HUES6 (cell line): ENCODE results near the gene CHMP1A.

Experiments
- H3K27ac ChIP-seq: 2 replicates; pipeline ENCODE4 v1.7.0; 2013; ENCODE audit warnings: low read depth, mild to moderate bottlenecking, low read length, inconsistent platforms
- H3K27me3 ChIP-seq: 2 replicates; pipeline ENCODE4 v1.6.1; 2013; ENCODE audit warnings: low read length; ENCODE audit not compliant: control insufficient read depth, insufficient read depth
- H3K36me3 ChIP-seq: 2 replicates; pipeline ENCODE4 v1.6.1; 2013; ENCODE audit warnings: low read length; ENCODE audit not compliant: control insufficient read depth, insufficient read depth
- H3K4me1 ChIP-seq: 2 replicates; pipeline ENCODE4 v1.6.1; 2013; ENCODE audit warnings: low read length; ENCODE audit not compliant: control insufficient read depth, insufficient read depth
- H3K4me3 ChIP-seq: 2 replicates; pipeline ENCODE4 v1.5.1; 2013; ENCODE audit warnings: low read depth, low read length
- H3K9ac ChIP-seq: one replicate; pipeline ENCODE4 v1.6.1; 2013; ENCODE audit warnings: mild to moderate bottlenecking, low read length
- H3K9me3 ChIP-seq: 2 replicates; pipeline ENCODE4 v1.6.1; 2013; ENCODE audit warnings: low read depth, low read length; ENCODE audit not compliant: control insufficient read depth, insufficient read depth

Gene CHMP1A

DNA sequence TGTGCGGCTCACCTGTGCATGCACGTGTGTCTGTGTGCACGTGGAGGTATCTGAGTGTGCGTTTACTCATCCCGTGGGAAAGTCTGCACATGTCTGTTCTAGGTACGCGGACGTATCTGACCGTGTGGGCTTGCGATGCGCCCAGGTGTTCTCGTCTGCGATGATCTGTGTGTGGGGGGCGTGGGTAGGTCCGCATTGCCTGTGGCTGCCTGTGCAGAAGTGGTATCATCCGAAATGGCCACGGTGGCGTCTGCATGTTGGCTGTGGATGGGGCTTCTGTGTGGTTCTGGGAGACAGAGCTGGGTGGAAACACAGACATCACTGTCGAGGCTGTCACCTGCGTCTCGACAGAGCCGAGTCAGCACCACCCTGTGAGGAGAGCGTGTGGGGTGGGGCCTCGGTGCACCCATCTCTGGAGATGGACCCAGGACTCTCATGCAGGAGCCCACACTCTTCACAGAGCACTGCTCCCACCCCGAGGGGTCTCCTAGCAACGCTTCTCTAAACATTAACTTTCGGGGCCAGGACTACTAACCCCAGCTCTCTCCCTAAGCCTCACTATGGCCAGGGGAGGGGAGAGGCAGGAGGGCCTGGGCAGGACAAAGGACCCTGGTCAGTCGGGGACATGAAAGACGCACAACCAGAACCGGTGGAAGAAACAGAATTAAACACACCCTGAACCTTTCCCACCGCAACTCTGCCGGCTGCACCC lies 35.7 kb downstream of the CHMP1A start:
- Histone ChIP-seq H3K4me3 (no peak overlapping the region), H3K4me1 (peaks cover 7% of the 10 kb centered on the region; the same call in 1 of the 2 replicates), H3K9ac (no peak overlapping the region), H3K9me3 (no peaks in the 10 kb centered on the region), H3K27ac (no peak overlapping the region), H3K36me3 (no peaks in the 10 kb centered on the region), H3K27me3 (peaks cover 17% of the 10 kb centered on the region; the same call in 1 of the 2 replicates)

DNA sequence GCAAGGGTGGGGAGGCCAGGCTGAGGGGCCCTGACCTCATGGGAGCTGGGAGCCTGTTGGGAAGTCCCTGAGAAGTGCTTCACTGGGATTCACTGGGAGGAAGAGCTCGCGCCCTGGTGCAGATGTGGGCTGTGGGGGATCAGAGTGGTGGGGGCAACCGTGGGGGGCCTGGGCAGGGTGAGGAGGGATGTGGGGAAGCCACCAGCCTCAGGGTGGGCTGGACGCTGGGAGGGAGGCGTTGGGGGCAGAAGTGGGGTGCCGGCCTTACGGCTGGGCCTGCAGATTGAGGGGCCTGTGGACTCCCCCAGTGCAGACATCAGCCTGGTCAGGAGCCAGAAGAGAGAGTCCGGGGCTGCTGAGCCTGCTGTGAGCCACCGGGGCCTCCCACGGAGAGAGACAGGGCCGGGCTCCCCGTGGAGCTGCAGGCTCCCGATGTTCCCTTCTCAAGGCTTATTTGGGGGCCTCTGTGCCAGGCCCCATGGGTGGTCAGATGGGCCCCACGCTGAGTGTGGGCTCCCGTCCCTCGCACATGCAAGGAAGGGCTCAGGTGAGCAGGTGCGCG lies 36.3 kb downstream of the CHMP1A start:
- H3K4me3 ChIP-seq: no peak overlapping the region
- H3K9me3 ChIP-seq: no peaks in the 10 kb centered on the region
- H3K9ac ChIP-seq: no peak overlapping the region
- peaks cover 17% of the 10 kb centered on the region; the same call in 1 of the 2 replicates for H3K27me3 ChIP-seq
- no peak overlapping the region for H3K27ac ChIP-seq
- H3K36me3 ChIP-seq: no peaks in the 10 kb centered on the region
- H3K4me1 ChIP-seq: peaks cover 7% of the 10 kb centered on the region; the same call in 1 of the 2 replicates

DNA sequence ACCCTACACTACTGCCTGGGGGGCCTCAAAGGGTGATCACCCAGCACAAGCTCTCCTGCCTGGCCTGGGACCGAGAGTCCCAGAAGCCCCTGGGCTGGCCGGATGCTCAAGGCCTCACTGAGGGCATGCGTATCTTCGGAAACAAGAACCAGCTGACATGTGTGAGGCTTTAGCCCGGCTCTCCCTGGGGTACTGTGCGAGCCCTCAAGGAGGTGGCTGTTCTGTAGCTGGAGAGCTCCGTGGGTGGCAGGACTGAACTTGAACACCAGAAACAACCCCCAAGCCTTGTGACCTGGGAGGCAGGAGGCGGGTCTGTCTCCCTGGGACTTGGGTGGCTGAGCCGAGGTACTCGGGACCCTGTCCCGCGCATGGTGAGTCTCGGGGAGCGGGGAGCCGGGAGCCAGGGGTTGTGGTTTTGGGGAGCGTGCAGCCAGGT lies 37.1 kb downstream of the CHMP1A start:
- Histone ChIP-seq H3K9ac (no peak overlapping the region), H3K4me3 (no peak overlapping the region), H3K4me1 (peaks cover 7% of the 10 kb centered on the region; the same call in 1 of the 2 replicates), H3K36me3 (no peaks in the 10 kb centered on the region), H3K27me3 (peaks cover 17% of the 10 kb centered on the region; the same call in 1 of the 2 replicates), H3K9me3 (no peaks in the 10 kb centered on the region), H3K27ac (no peak overlapping the region)

DNA sequence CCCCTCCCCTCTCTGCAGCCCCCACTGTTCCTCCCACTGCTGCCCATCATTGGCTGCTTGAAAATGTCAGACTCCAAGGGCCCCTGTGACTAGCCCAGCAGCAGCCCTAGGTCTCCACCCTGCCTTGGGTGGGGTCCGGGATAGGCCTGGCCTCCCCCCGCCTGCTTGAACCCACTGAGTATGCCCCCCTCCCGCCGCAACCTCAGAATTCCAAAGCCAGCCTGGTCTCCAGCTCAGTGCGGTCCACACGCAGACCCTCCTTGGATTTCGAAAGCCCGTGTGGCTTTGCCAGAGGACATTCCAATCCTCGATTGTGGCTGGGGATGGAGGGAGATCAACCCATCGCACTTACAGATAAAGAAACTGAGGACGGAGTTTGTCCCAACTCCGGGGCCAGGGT lies 37.7 kb downstream of the CHMP1A start:
- Histone ChIP-seq H3K9ac (no peak overlapping the region), H3K4me3 (no peak overlapping the region), H3K4me1 (peaks cover 2% of the 10 kb centered on the region; the same call in 1 of the 2 replicates)

DNA sequence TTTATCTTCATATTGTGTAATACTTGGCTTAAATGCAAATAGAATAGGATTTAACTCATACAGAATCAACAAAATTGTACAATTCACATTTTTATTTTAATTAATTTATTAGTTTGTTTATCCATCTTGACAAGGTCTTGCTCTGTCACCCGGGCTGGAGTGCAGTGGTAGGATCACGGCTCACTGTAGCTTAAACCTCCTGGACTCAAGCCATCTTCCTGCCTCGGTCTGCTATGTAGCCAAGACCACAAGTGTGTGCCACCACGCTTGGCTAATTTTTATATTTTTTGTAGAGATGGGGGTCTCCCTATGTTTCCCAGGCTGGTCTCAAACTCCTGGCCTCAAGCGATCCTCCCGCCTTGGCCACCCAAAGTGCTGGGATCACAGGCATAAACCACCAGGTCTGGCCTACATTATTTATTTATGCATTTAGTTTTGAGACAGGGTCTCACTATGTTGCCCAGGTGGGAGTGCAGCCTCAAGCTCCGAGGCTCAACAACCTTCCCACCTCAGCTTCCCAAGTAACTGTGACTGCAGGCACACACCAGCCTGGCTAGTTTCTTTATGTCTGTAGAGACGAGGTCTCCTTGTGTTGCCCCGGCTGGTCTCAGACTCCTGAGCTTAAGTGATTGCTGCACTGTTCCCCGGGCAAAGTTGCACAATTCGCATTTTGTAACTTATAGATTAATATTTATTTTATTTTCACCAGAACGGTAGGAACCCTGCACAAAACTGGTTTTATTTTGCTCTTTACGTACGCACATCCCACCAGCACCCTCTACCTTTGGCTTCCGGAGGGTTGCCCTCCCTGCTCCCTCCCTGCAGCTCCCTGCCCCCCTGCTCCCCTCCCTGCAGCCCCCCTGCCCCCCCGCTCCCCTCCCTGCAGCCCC lies 39.2 kb downstream of the CHMP1A start:
- H3K36me3 ChIP-seq: no peaks in the 10 kb centered on the region
- H3K4me1 ChIP-seq: peaks cover 4% of the 10 kb centered on the region; the same call in 1 of the 2 replicates
- H3K27me3 ChIP-seq: peaks cover 8% of the 10 kb centered on the region; the same call in 1 of the 2 replicates
- no peak overlapping the region for H3K9ac ChIP-seq
- no peak overlapping the region for H3K27ac ChIP-seq
- H3K4me3 ChIP-seq: no peak overlapping the region
- no peaks in the 10 kb centered on the region for H3K9me3 ChIP-seq

More for the DNA sequence above, 37.7 kb downstream of the CHMP1A start:
- Histone ChIP-seq H3K36me3 (no peaks in the 10 kb centered on the region), H3K27me3 (peaks cover 17% of the 10 kb centered on the region; the same call in 1 of the 2 replicates), H3K9me3 (no peaks in the 10 kb centered on the region), H3K27ac (no peak overlapping the region)

DNA sequence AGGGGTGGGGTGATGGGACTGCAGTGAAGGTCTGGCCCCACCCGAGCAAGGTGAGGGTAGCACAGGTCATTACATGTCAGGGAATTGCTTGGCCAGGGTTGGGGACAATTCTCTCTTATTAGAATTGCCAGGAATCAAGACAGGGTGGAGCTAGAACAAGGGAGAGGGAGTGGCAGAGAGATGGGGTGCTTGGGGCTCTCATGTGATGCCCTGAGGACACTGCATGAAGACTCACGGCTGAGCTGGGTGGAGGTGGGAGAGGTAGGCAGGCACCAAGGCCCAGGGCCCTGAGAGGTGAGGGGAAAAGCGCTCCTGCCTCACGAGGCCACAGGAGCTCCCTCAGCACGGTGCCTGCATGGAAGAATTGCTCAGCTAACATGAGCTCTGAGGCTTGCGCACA lies 40.5 kb downstream of the CHMP1A start:
- H3K9ac ChIP-seq: no peak overlapping the region
- H3K27me3 ChIP-seq: peaks cover 2% of the 10 kb centered on the region; the same call in 1 of the 2 replicates
- H3K4me3 ChIP-seq: no peak overlapping the region
- no peaks in the 10 kb centered on the region for H3K36me3 ChIP-seq
- no peaks in the 10 kb centered on the region for H3K9me3 ChIP-seq
- H3K27ac ChIP-seq: no peak overlapping the region
- peaks cover 9% of the 10 kb centered on the region; the same call in 1 of the 2 replicates for H3K4me1 ChIP-seq

DNA sequence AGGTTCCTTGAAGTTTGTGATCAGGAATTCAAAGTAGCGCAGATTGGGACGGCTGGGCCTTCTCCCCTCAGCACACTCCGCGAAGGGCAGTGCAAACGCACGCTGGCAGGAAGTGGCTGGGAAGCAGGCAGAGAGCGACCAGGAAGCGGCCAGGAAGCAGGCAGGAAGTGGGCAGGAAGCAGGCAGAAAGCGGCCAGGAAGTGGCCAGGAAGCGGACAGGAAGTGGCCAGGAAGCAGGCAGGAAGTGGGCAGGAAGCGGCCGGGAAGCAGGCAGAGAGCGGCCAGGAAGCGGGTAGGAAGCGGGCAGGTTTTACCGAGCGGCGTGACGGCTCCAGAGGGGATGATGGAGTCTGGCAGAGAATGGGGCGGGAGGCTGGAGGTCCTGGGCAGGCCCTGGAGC lies 40.9 kb downstream of the CHMP1A start:
- Histone ChIP-seq H3K9ac (no peak overlapping the region), H3K4me3 (no peak overlapping the region), H3K27me3 (no peaks in the 10 kb centered on the region), H3K9me3 (no peaks in the 10 kb centered on the region), H3K27ac (no peak overlapping the region), H3K36me3 (no peaks in the 10 kb centered on the region), H3K4me1 (peaks cover 9% of the 10 kb centered on the region; the same call in 1 of the 2 replicates)

DNA sequence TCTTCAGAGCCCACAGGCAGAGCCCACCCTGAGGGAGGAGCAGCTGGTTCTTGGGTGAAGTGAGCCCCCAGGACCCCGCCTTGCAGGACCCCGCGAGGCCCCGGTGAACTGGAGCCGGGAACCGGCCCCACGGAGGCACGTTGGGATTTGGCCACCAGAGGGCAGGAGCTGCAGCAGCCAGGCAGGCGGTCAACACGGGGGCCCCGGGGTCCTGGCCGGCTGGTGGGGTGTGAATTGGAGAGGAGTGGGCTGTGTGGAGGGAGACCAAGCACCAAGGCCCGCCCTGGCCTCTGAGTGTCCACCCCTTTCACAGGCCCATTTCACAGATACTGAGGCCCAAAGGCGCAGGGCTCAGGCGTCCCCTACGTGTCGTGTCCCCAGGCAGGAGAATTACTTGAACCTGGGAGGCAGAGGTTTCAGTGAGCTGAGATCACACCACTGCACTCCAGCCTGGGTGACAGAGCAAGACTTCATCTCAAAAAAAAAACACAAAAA lies 41.9 kb downstream of the CHMP1A start:
- Histone ChIP-seq H3K4me1 (peaks cover 9% of the 10 kb centered on the region; the same call in 1 of the 2 replicates), H3K4me3 (no peak overlapping the region), H3K9ac (no peak overlapping the region), H3K9me3 (no peaks in the 10 kb centered on the region), H3K27ac (no peak overlapping the region), H3K27me3 (no peaks in the 10 kb centered on the region), H3K36me3 (no peaks in the 10 kb centered on the region)

DNA sequence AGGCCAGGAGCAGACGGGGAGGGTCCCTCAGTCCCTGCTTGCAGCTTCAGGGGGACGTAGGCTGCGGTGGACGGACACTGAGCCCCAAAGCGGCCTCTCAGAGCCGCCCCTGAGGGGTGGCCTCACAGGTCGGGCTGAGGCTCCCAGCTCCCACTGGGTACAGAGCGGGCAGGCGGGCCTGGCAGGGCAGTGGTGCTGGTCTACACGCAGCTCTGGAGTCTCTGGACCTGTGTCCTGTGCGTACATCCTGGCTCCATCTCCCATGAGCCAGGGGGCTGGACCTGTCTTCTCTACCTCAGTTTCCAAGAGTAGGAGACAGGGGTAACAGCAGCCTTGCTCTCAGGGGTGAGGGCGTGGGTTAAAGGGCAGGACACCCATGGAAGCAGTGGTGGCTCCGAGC lies 42.3 kb downstream of the CHMP1A start:
- Histone ChIP-seq H3K9ac (no peak overlapping the region), H3K27ac (no peak overlapping the region), H3K27me3 (no peaks in the 10 kb centered on the region), H3K4me3 (no peak overlapping the region), H3K36me3 (no peaks in the 10 kb centered on the region), H3K4me1 (peaks cover 9% of the 10 kb centered on the region; the same call in 1 of the 2 replicates), H3K9me3 (no peaks in the 10 kb centered on the region)

DNA sequence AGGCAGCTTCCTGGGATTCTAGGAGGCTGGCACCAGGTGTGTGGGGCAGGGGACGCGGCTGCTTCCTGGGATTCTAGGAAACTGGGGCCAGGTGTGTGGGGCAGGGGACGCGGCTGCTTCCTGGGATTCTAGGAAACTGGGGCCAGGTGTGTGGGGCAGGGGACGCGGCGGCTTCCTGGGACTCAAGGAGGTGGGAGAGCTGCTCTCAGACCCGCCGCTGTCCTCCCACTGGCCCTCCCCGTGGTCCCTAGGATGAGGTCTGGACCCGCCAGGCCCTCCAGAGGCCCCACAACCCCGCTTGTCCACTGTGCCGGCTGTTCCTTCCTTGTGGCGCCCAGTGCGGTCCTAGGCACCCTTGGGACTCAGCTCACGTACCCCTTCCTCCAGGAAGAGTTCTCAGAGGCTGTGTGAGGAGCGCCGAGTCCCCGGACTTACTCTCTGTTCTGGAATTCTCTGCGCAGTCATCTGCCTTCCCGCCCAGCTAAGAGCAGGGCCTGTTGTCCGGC lies 43.5 kb downstream of the CHMP1A start:
- peaks cover 9% of the 10 kb centered on the region; the same call in 1 of the 2 replicates for H3K4me1 ChIP-seq
- H3K9ac ChIP-seq: no peak overlapping the region
- no peak overlapping the region for H3K4me3 ChIP-seq

More for the DNA sequence above, 43.5 kb downstream of the CHMP1A start:
- no peak overlapping the region for H3K27ac ChIP-seq
- no peaks in the 10 kb centered on the region for H3K27me3 ChIP-seq
- no peaks in the 10 kb centered on the region for H3K36me3 ChIP-seq
- H3K9me3 ChIP-seq: no peaks in the 10 kb centered on the region
